Fibroblast of lung (primary cell): ENCODE results near the gene SERF2. TPM values are rescaled to one million over a fixed set of nuclear protein-coding genes. Genes with fewer than 3 reads are reported as not detected.
A peak's percentile ranks its signal among the peaks of the same experiment; 100 is the strongest.

ENCODE experiments used
- DNase-seq, 2 donors: peaks; one replicate each; pipeline versions ENCODE4 v3.0.0 to v3.0.0-alpha.2; 2010; ENCODE audit warnings: low read depth in 2 of 2
- H2AFZ ChIP-seq: 2 replicates; pipeline ENCODE4 v1.5.1; 2012; ENCODE audit warnings: low read length, control low read depth, inconsistent platforms
- H3K27ac ChIP-seq: 2 replicates; pipeline ENCODE4 v1.5.1; 2011; ENCODE audit warnings: low read length, control low read depth; ENCODE audit not compliant: insufficient read depth
- H3K27me3 ChIP-seq: 2 replicates; pipeline ENCODE4 v1.5.1; 2011; ENCODE audit warnings: mild to moderate bottlenecking, low read length; ENCODE audit not compliant: control insufficient read depth, insufficient read depth
- H3K36me3 ChIP-seq: 2 replicates; pipeline ENCODE4 v1.5.1; 2011; ENCODE audit warnings: low read length; ENCODE audit not compliant: control insufficient read depth, insufficient read depth
- H3K4me1 ChIP-seq: 2 replicates; pipeline ENCODE4 v1.5.1; 2011; ENCODE audit warnings: low read length; ENCODE audit not compliant: control insufficient read depth, insufficient read depth; ENCODE audit errors: extremely low read depth
- H3K4me2 ChIP-seq: 2 replicates; pipeline ENCODE4 v1.5.1; 2011; ENCODE audit warnings: low read length, control low read depth; ENCODE audit not compliant: insufficient read depth; ENCODE audit errors: extremely low read depth
- H3K4me3 ChIP-seq, 4 experiments: fragments of 200-600 bp in 1 of 4; sonication (generic) in 1 of 4; replicated peaks in 1 of 4; 2 replicates each; pipeline ENCODE4 v1.5.1; 2011 to 2016; ENCODE audit warnings: low read length in 4 of 4, low read depth in 3 of 4, mild to moderate bottlenecking in 3 of 4, control low read depth in 2 of 4, inconsistent platforms in 1 of 4, mixed read lengths in 1 of 4; ENCODE audit not compliant: insufficient read depth in 1 of 4; ENCODE audit errors: control extremely low read depth in 1 of 4
- H3K79me2 ChIP-seq: 2 replicates; pipeline ENCODE4 v1.5.1; 2012; ENCODE audit warnings: mild to moderate bottlenecking, low read length, inconsistent platforms; ENCODE audit not compliant: control insufficient read depth, insufficient read depth
- H3K9ac ChIP-seq: 2 replicates; pipeline ENCODE4 v1.5.1; 2011; ENCODE audit warnings: mild to moderate bottlenecking, low read length, control low read depth; ENCODE audit not compliant: insufficient read depth
- H3K9me3 ChIP-seq: 2 replicates; pipeline ENCODE4 v1.5.1; 2012; ENCODE audit warnings: low read depth, low read length; ENCODE audit not compliant: control insufficient read depth, insufficient read depth
- H4K20me1 ChIP-seq: 2 replicates; pipeline ENCODE4 v1.5.1; 2011; ENCODE audit warnings: low read length; ENCODE audit not compliant: control insufficient read depth, insufficient read depth; ENCODE audit errors: extremely low read depth
- CTCF ChIP-seq, 2 donors: IDR thresholded peaks in 1 of 2; conservative IDR thresholded peaks in 1 of 2; 1 replicate in 1 of 2; 2 replicates in 1 of 2; pipeline ENCODE4 v1.5.1; 2011 to 2012; ENCODE audit warnings: low read length in 2 of 2, control low read depth in 1 of 2, inconsistent platforms in 1 of 2, low read depth in 1 of 2, mild to moderate bottlenecking in 1 of 2
- EZH2 ChIP-seq: IDR thresholded peaks from 2 replicates; pipeline ENCODE4 v1.5.1; 2012; ENCODE audit warnings: low read length, control low read depth, mild to moderate bottlenecking; ENCODE audit errors: missing control alignments
- polyA plus RNA-seq, 2 donors: library from polyadenylated mRNA; depleted of rRNA in 1 of 2; stranded (reverse) in 1 of 2; unstranded in 1 of 2; fragments of >200 nt; gene quantifications; 2 replicates each; pipeline ENCODE4 v1.2.1, GENCODE V29; 2011 to 2012; ENCODE audit warnings: missing spikeins in 1 of 2
- total RNA-seq: library from RNA; depleted of rRNA; stranded (reverse); fragments of >200 nt; gene quantifications from 2 replicates; pipeline ENCODE4 v1.2.1, GENCODE V29; 2014

Gene SERF2
- total and polyA plus RNA-seq, 2 donors (not counting 1 experiment from before 2014, with no cell fraction given): 371 to 1,159 TPM

- peaks cover 2% of the 10 kb centered on the region for H3K4me1 ChIP-seq
- no peak overlapping the region for H3K4me2 ChIP-seq
- no peaks in the 10 kb centered on the region for H4K20me1 ChIP-seq
- H2AFZ ChIP-seq: no peak overlapping the region
- no peaks in the 10 kb centered on the region for H3K27me3 ChIP-seq
- H3K27ac ChIP-seq: no peak overlapping the region
- H3K9me3 ChIP-seq: no peaks in the 10 kb centered on the region
- no peaks in the 10 kb centered on the region for H3K79me2 ChIP-seq
- H3K9ac ChIP-seq: no peak overlapping the region
- TF ChIP-seq CTCF (conservative IDR thresholded peaks at IDR 0.05 in 1 of 2, IDR thresholded peaks at IDR 0.05 in 1 of 2; ENCODE audit: low read depth in 1 of 2, low read length in 2 of 2): peak; percentile 3 to 21
- no peak for TF ChIP-seq EZH2
- H3K4me3 ChIP-seq: no peak overlapping the region
- peaks cover 8% of the 10 kb centered on the region for H3K36me3 ChIP-seq
- peak; percentile 30 to 48 for DNase-seq
Observed at GRCh38 chr15:43775411-43775965, 16.6 kb upstream of the SERF2 start.

GRCh38 chr15:43776101-43776717 lies 15.9 kb upstream of the SERF2 start:
- Histone ChIP-seq H4K20me1 (no peaks in the 10 kb centered on the region), H3K27ac (no peak overlapping the region), H3K36me3 (peaks cover 8% of the 10 kb centered on the region), H3K9me3 (no peaks in the 10 kb centered on the region), H3K4me1 (peaks cover 2% of the 10 kb centered on the region), H3K4me2 (peak overlapping the region; percentile 77), H3K4me3 (peak overlapping the region; percentile 73 to 79 (median 76)), H3K9ac (peak overlapping the region; percentile 34), H2AFZ (peak overlapping the region; percentile 72), H3K27me3 (no peaks in the 10 kb centered on the region), H3K79me2 (no peaks in the 10 kb centered on the region)
- TF ChIP-seq EZH2 (no peak), CTCF (conservative IDR thresholded peaks at IDR 0.05 in 1 of 2, IDR thresholded peaks at IDR 0.05 in 1 of 2; ENCODE audit: low read depth in 1 of 2, low read length in 2 of 2) (no peak)
- DNase-seq: no peak

- Histone ChIP-seq H3K9ac (peak within 1 kb of the TSS; percentile 66), H3K4me1 (peaks cover 2% of the 10 kb centered on the region), H3K79me2 (no peaks in the 10 kb centered on the region), H3K36me3 (peaks cover 5% of the 10 kb centered on the region), H3K27me3 (no peaks in the 10 kb centered on the region), H3K4me2 (peak within 1 kb of the TSS; percentile 86), H4K20me1 (no peaks in the 10 kb centered on the region), H3K9me3 (no peaks in the 10 kb centered on the region), H3K27ac (peak within 1 kb of the TSS; percentile 84), H3K4me3 (peak within 1 kb of the TSS; percentile 73 to 79 (median 76)), H2AFZ (peak within 1 kb of the TSS; percentile 89)
- DNase-seq: peak; percentile 62 to 68
- TF ChIP-seq EZH2 (no peak), CTCF (conservative IDR thresholded peaks at IDR 0.05 in 1 of 2, IDR thresholded peaks at IDR 0.05 in 1 of 2; ENCODE audit: low read depth in 1 of 2, low read length in 2 of 2) (no peak)
Observed at GRCh38 chr15:43776718-43777266, 15.3 kb upstream of the SERF2 start, which contains the start of gene ELL3. TSS of gene ELL3 (minus strand) at chr15:43776966. CDS start at chr15:43776901, 65 bp downstream.
